CD4-positive, alpha-beta T cell (primary cell): ENCODE data around the gene MLLT10. TPM values are rescaled to one million over a fixed set of nuclear protein-coding genes. Genes with fewer than 3 reads are reported as not detected.

Experiments
- ATAC-seq: fragments of 200-7000 bp; cut with Tn5 transposase; one replicate; pipeline ENCODE4 v1.10.0; 2022; ENCODE audit warnings: mild to moderate bottlenecking; ENCODE audit not compliant: poor library complexity
- CTCF ChIA-PET: fragments of 350-600 bp; sonication (Branson Sonifier 250); formaldehyde crosslinking; loops from one replicate; lab custom pipeline; 2021; ENCODE audit warnings: antibody characterized with exemption, inconsistent platforms; lab: Charles Lee
- POLR2A ChIA-PET: fragments of 350-600 bp; sonication (Branson Sonifier 250); formaldehyde crosslinking; loops from one replicate; lab custom pipeline; 2021; ENCODE audit warnings: antibody characterized with exemption, inconsistent platforms; lab: Charles Lee
- DNase-seq, 14 experiments: peaks; one replicate each; pipeline ENCODE4 v3.0.0-alpha.2; 2013 to 2020; ENCODE audit warnings: mixed read lengths in 2 of 14
- H3K27ac ChIP-seq, 2 donors: one replicate each; pipeline versions ENCODE4 v1.5.1 to v1.7.0; 2013; ENCODE audit warnings: low read length in 2 of 2, low read depth in 1 of 2, mild to moderate bottlenecking in 1 of 2
- H3K27me3 ChIP-seq, 2 experiments: 1 replicate in 1 of 2; 2 replicates in 1 of 2; pipeline versions ENCODE4 v1.6.1 to v1.7.0; 2013; ENCODE audit warnings: low read length in 2 of 2, control low read depth in 1 of 2, mild to moderate bottlenecking in 1 of 2, moderate library complexity in 1 of 2; ENCODE audit not compliant: insufficient read depth in 2 of 2, control insufficient read depth in 1 of 2
- H3K36me3 ChIP-seq: one replicate; pipeline ENCODE4 v1.6.1; 2013; ENCODE audit warnings: low read length, control low read depth; ENCODE audit not compliant: insufficient read depth
- H3K4me1 ChIP-seq: one replicate; pipeline ENCODE4 v1.6.1; 2013; ENCODE audit warnings: low read length, control low read depth; ENCODE audit not compliant: insufficient read depth
- H3K4me3 ChIP-seq: one replicate; pipeline ENCODE4 v1.5.1; 2013; ENCODE audit warnings: mild to moderate bottlenecking, low read length, moderate library complexity
- H3K9me3 ChIP-seq, 2 experiments: 1 replicate in 1 of 2; 2 replicates in 1 of 2; pipeline versions ENCODE4 v1.6.1 to v1.7.0; 2013; ENCODE audit warnings: low read length in 2 of 2, mild to moderate bottlenecking in 2 of 2, control low read depth in 1 of 2, moderate library complexity in 1 of 2; ENCODE audit not compliant: control insufficient read depth in 1 of 2, insufficient read depth in 1 of 2
- H3K27ac Mint-ChIP-seq: one replicate; pipeline ENCODE4 v1.8.0; 2020; ENCODE audit warnings: mixed read lengths
- H3K27me3 Mint-ChIP-seq: one replicate; pipeline ENCODE4 v1.8.0; 2021; ENCODE audit warnings: mixed read lengths
- H3K36me3 Mint-ChIP-seq: one replicate; pipeline ENCODE4 v1.8.0; 2021; ENCODE audit warnings: low read depth, mixed read lengths
- H3K4me1 Mint-ChIP-seq: one replicate; pipeline ENCODE4 v1.8.0; 2021; ENCODE audit warnings: low read depth, mixed read lengths
- H3K4me3 Mint-ChIP-seq: one replicate; pipeline ENCODE4 v1.8.0; 2020; ENCODE audit warnings: mild to moderate bottlenecking, mixed read lengths
- H3K9me3 Mint-ChIP-seq: one replicate; pipeline ENCODE4 v1.8.0; 2020; ENCODE audit warnings: mixed read lengths
- CTCF ChIP-seq: fragments of 200-600 bp; IDR thresholded peaks from one replicate; pipeline ENCODE4 v1.8.0; 2022; ENCODE audit warnings: antibody characterized with exemption, mild to moderate bottlenecking
- intact Hi-C, 2 experiments: fragments of 100-400 bp; cut with DNase I in 1 of 2; cut with micrococcal nuclease in 1 of 2; formaldehyde crosslinking; loops; one replicate each; pipeline versions ENCODE4 v1.15.1 to v1.9.0; 2023 to 2025; cut with DNase I, micrococcal nuclease
- total RNA-seq, 174 experiments: library from RNA in 2 of 174; stranded (reverse) in 2 of 174; gene quantifications; one replicate each; pipeline ENCODE4 v1.2.3 and lab custom pipeline; 2021 to 2026

MLLT10 gene
- total RNA-seq, 2 experiments from 2014 or later = 46.0 to 64.1 TPM

- Mint-ChIP-seq H3K9me3 (no peaks in the 10 kb centered on the region), H3K27ac (no peak overlapping the region), H3K4me1 (peaks cover 5% of the 10 kb centered on the region), H3K4me3 (no peak overlapping the region), H3K27me3 (no peaks in the 10 kb centered on the region), H3K36me3 (peaks cover 5% of the 10 kb centered on the region)
- H3K4me3 ChIP-seq = no peak overlapping the region
- intact Hi-C loops = no loop called here
- no peaks in the 10 kb centered on the region for H3K9me3 ChIP-seq
- peaks cover 16% of the 10 kb centered on the region for H3K36me3 ChIP-seq
- no peaks in the 10 kb centered on the region for H3K4me1 ChIP-seq
- DNase-seq (no peak), ATAC-seq (no peak)
- H3K27me3 ChIP-seq = no peaks in the 10 kb centered on the region
- POLR2A ChIA-PET = no interaction called here
- no peak overlapping the region for H3K27ac ChIP-seq
- no peak for TF ChIP-seq CTCF
- CTCF ChIA-PET = no interaction called here
These were observed 121.2 kb downstream of the MLLT10 start for GRCh38 chr10:21655236-21655635.

- H3K36me3 Mint-ChIP-seq = peaks cover 5% of the 10 kb centered on the region
- ChIA-PET POLR2A (no interaction called here), CTCF (no interaction called here)
- H3K27me3 Mint-ChIP-seq = no peaks in the 10 kb centered on the region
- DNase-seq = no peak
- no peak overlapping the region for H3K27ac Mint-ChIP-seq
- no peak overlapping the region for H3K4me3 ChIP-seq
- H3K4me3 Mint-ChIP-seq = no peak overlapping the region
- no peaks in the 10 kb centered on the region for H3K4me1 ChIP-seq
- no peaks in the 10 kb centered on the region for H3K9me3 ChIP-seq
- H3K27ac ChIP-seq = no peak overlapping the region
- no peak for ATAC-seq
- peaks cover 5% of the 10 kb centered on the region for H3K4me1 Mint-ChIP-seq
- intact Hi-C loops = no loop called here
- no peak for TF ChIP-seq CTCF
- H3K9me3 Mint-ChIP-seq = no peaks in the 10 kb centered on the region
- no peaks in the 10 kb centered on the region for H3K27me3 ChIP-seq
- H3K36me3 ChIP-seq = peaks cover 16% of the 10 kb centered on the region
These were observed 121.7 kb downstream of the MLLT10 start for GRCh38 chr10:21655687-21656086.

GRCh38 chr10:21661087-21661486 lies 127.1 kb downstream of the MLLT10 start:
- H3K9me3 Mint-ChIP-seq = no peaks in the 10 kb centered on the region
- CTCF ChIA-PET = interaction anchor here (0.6 to 1.1 kb wide), 3 partner anchors 105 to 301 kb away, joined by 3 read pairs; no protein-coding TSS in a partner anchor
- no peak for TF ChIP-seq CTCF

More at GRCh38 chr10:21661087-21661486, 127.1 kb downstream of the MLLT10 start:
- intact Hi-C loops = loop anchor here in 1 of 2 experiments (5.0 kb wide), 1 partner anchor 46 kb away; no protein-coding TSS in a partner anchor
- ATAC-seq = no peak
- Mint-ChIP-seq H3K36me3 (peaks cover 13% of the 10 kb centered on the region), H3K4me1 (peaks cover 35% of the 10 kb centered on the region), H3K27me3 (no peaks in the 10 kb centered on the region), H3K27ac (no peak overlapping the region), H3K4me3 (no peak overlapping the region)
- Histone ChIP-seq H3K4me3 (no peak overlapping the region), H3K27ac (no peak overlapping the region), H3K27me3 (no peaks in the 10 kb centered on the region), H3K9me3 (no peaks in the 10 kb centered on the region), H3K4me1 (no peaks in the 10 kb centered on the region), H3K36me3 (peaks cover 3% of the 10 kb centered on the region)
- no peak for DNase-seq
- POLR2A ChIA-PET = no interaction called here
